Activated T-cell treated with anti-CD3 and anti-CD28 coated beads, Interleukin-2, amount 50 U/mL, for 24 hours (primary cell): Measurements from ENCODE around the gene CENPK.
"Not testable (repeated sequence)": the region's sequence is repeated elsewhere in the genome, so short reads cannot be mapped to it uniquely, and the experiment has no call there.

ENCODE experiments used
- DNase-seq: peaks from one replicate; pipeline ENCODE4 v3.0.0-alpha.2; 2020
- H3K27ac Mint-ChIP-seq: 2 replicates; pipeline ENCODE4 v1.8.0; 2020; ENCODE audit warnings: mild to moderate bottlenecking, mixed read lengths
- H3K27me3 Mint-ChIP-seq: 2 replicates; pipeline ENCODE4 v1.8.0; 2020; ENCODE audit warnings: mixed read lengths
- H3K36me3 Mint-ChIP-seq: 2 replicates; pipeline ENCODE4 v1.8.0; 2020; ENCODE audit warnings: low read depth, mixed read lengths
- H3K4me1 Mint-ChIP-seq: 2 replicates; pipeline ENCODE4 v1.8.0; 2020; ENCODE audit warnings: low read depth, mixed read lengths
- H3K4me3 Mint-ChIP-seq: 2 replicates; pipeline ENCODE4 v1.8.0; 2020; ENCODE audit warnings: mild to moderate bottlenecking, moderate library complexity, mixed read lengths
- H3K9me3 Mint-ChIP-seq: 2 replicates; pipeline ENCODE4 v1.8.0; 2020; ENCODE audit warnings: mixed read lengths

CENPK gene

GRCh38 chr5:65562731-65563701, at the start of gene CENPK, which contains the start of gene PPWD1:
CENPK (minus strand) TSS chr5:65563168; CDS start chr5:65554907, 8,261 bp downstream.
PPWD1 (plus strand) TSS chr5:65563296; CDS start chr5:65563311, 15 bp downstream.
- Mint-ChIP-seq H3K9me3 (no peaks in the 10 kb centered on the region), H3K36me3 (peaks cover 75% of the 10 kb centered on the region), H3K27me3 (no peaks in the 10 kb centered on the region), H3K4me1 (peaks cover 58% of the 10 kb centered on the region), H3K4me3 (peak within 1 kb of the TSS; percentile 88), H3K27ac (peak within 1 kb of the TSS; percentile 96)
- DNase-seq, result peak; percentile 94

GRCh38 chr5:65612298-65612907, 49.4 kb upstream of the CENPK start:
- Mint-ChIP-seq H3K27ac (no peak overlapping the region), H3K4me1 (peaks cover 6% of the 10 kb centered on the region), H3K36me3 (peaks cover 78% of the 10 kb centered on the region)

GRCh38 chr5:65611524-65611923, 48.6 kb upstream of the CENPK start:
- Mint-ChIP-seq H3K4me1 (peaks cover 6% of the 10 kb centered on the region), H3K36me3 (peaks cover 83% of the 10 kb centered on the region), H3K27ac (no peak overlapping the region), H3K4me3 (no peak overlapping the region), H3K27me3 (no peaks in the 10 kb centered on the region), H3K9me3 (no peaks in the 10 kb centered on the region)
- DNase-seq, result no peak

More at GRCh38 chr5:65612298-65612907, 49.4 kb upstream of the CENPK start:
- no peak for DNase-seq
- Mint-ChIP-seq H3K4me3 (no peak overlapping the region), H3K27me3 (no peaks in the 10 kb centered on the region), H3K9me3 (no peaks in the 10 kb centered on the region)

- not testable (repeated sequence) for DNase-seq, H3K27ac Mint-ChIP-seq, H3K4me3 Mint-ChIP-seq, H3K4me1 Mint-ChIP-seq, H3K27me3 Mint-ChIP-seq
- peaks cover 92% of the 10 kb centered on the region for H3K36me3 Mint-ChIP-seq
- H3K9me3 Mint-ChIP-seq, result peaks cover 12% of the 10 kb centered on the region
Measured at GRCh38 chr5:65601761-65602160, 38.8 kb upstream of the CENPK start.

- Mint-ChIP-seq H3K27me3 (no peaks in the 10 kb centered on the region), H3K36me3 (peaks cover 75% of the 10 kb centered on the region), H3K27ac (no peak overlapping the region), H3K9me3 (no peaks in the 10 kb centered on the region), H3K4me1 (no peaks in the 10 kb centered on the region), H3K4me3 (no peak overlapping the region)
- no peak for DNase-seq
Measured at GRCh38 chr5:65588694-65589093, 25.7 kb upstream of the CENPK start.

GRCh38 chr5:65577141-65577540, 14.2 kb upstream of the CENPK start:
- Mint-ChIP-seq H3K4me3 (no peak overlapping the region), H3K36me3 (peaks cover 85% of the 10 kb centered on the region), H3K27ac (peak overlapping the region; percentile 81), H3K9me3 (no peaks in the 10 kb centered on the region), H3K4me1 (peaks cover 38% of the 10 kb centered on the region), H3K27me3 (no peaks in the 10 kb centered on the region)
- DNase-seq, result no peak

- peaks cover 51% of the 10 kb centered on the region for H3K4me1 Mint-ChIP-seq
- H3K4me3 Mint-ChIP-seq, result no peak overlapping the region
- DNase-seq, result no peak
- H3K27me3 Mint-ChIP-seq, result no peaks in the 10 kb centered on the region
- no peaks in the 10 kb centered on the region for H3K9me3 Mint-ChIP-seq
- peaks cover 77% of the 10 kb centered on the region for H3K36me3 Mint-ChIP-seq
- H3K27ac Mint-ChIP-seq, result no peak overlapping the region
Measured at GRCh38 chr5:65570598-65571226, 7.7 kb upstream of the CENPK start.

GRCh38 chr5:65566505-65566904, 3.5 kb upstream of the CENPK start:
- peaks cover 72% of the 10 kb centered on the region for H3K36me3 Mint-ChIP-seq
- H3K9me3 Mint-ChIP-seq, result no peaks in the 10 kb centered on the region
- no peak for DNase-seq
- peak overlapping the region; percentile 72 for H3K27ac Mint-ChIP-seq
- no peaks in the 10 kb centered on the region for H3K27me3 Mint-ChIP-seq
- no peak overlapping the region for H3K4me3 Mint-ChIP-seq
- H3K4me1 Mint-ChIP-seq, result peaks cover 44% of the 10 kb centered on the region

GRCh38 chr5:65563777-65564176, 809 bp upstream of the CENPK start:
- DNase-seq, result no peak
- Mint-ChIP-seq H3K4me3 (peak overlapping the region; percentile 88), H3K4me1 (peaks cover 54% of the 10 kb centered on the region), H3K36me3 (peaks cover 74% of the 10 kb centered on the region), H3K27me3 (no peaks in the 10 kb centered on the region), H3K27ac (peak overlapping the region; percentile 96), H3K9me3 (no peaks in the 10 kb centered on the region)

- H3K4me1 Mint-ChIP-seq, result peaks cover 57% of the 10 kb centered on the region
- H3K27me3 Mint-ChIP-seq, result no peaks in the 10 kb centered on the region
- no peak for DNase-seq
- peaks cover 80% of the 10 kb centered on the region for H3K36me3 Mint-ChIP-seq
- peak overlapping the region; percentile 2 for H3K27ac Mint-ChIP-seq
- H3K9me3 Mint-ChIP-seq, result no peaks in the 10 kb centered on the region
- no peak overlapping the region for H3K4me3 Mint-ChIP-seq
Measured at GRCh38 chr5:65556718-65557117, 6.2 kb downstream of the CENPK start.

- Mint-ChIP-seq H3K4me1 (peaks cover 53% of the 10 kb centered on the region), H3K4me3 (no peak overlapping the region), H3K27me3 (no peaks in the 10 kb centered on the region), H3K27ac (no peak overlapping the region), H3K36me3 (peaks cover 80% of the 10 kb centered on the region), H3K9me3 (no peaks in the 10 kb centered on the region)
- DNase-seq, result no peak
Measured at GRCh38 chr5:65556181-65556580, 6.8 kb downstream of the CENPK start.

- no peak for DNase-seq
- no peaks in the 10 kb centered on the region for H3K27me3 Mint-ChIP-seq
- peak overlapping the region; percentile 2 for H3K27ac Mint-ChIP-seq
- H3K4me3 Mint-ChIP-seq, result no peak overlapping the region
- no peaks in the 10 kb centered on the region for H3K9me3 Mint-ChIP-seq
- peaks cover 84% of the 10 kb centered on the region for H3K36me3 Mint-ChIP-seq
- peaks cover 48% of the 10 kb centered on the region for H3K4me1 Mint-ChIP-seq
Measured at GRCh38 chr5:65555287-65555686, 7.7 kb downstream of the CENPK start.

GRCh38 chr5:65553941-65554340, 9.0 kb downstream of the CENPK start:
- H3K4me3 Mint-ChIP-seq, result no peak overlapping the region
- H3K27ac Mint-ChIP-seq, result no peak overlapping the region
- peaks cover 87% of the 10 kb centered on the region for H3K36me3 Mint-ChIP-seq

GRCh38 chr5:65548281-65548680, 14.7 kb downstream of the CENPK start:
- no peak overlapping the region for H3K4me3 Mint-ChIP-seq
- no peak for DNase-seq
- no peaks in the 10 kb centered on the region for H3K9me3 Mint-ChIP-seq
- no peaks in the 10 kb centered on the region for H3K27me3 Mint-ChIP-seq
- peaks cover 94% of the 10 kb centered on the region for H3K36me3 Mint-ChIP-seq
- H3K27ac Mint-ChIP-seq, result peak overlapping the region; percentile 19
- peaks cover 25% of the 10 kb centered on the region for H3K4me1 Mint-ChIP-seq

More at GRCh38 chr5:65553941-65554340, 9.0 kb downstream of the CENPK start:
- Mint-ChIP-seq H3K4me1 (peaks cover 42% of the 10 kb centered on the region), H3K27me3 (no peaks in the 10 kb centered on the region), H3K9me3 (no peaks in the 10 kb centered on the region)
- DNase-seq, result no peak
